ENCODE measurements around the gene GRXCR2.

The GRXCR2 gene

DNA sequence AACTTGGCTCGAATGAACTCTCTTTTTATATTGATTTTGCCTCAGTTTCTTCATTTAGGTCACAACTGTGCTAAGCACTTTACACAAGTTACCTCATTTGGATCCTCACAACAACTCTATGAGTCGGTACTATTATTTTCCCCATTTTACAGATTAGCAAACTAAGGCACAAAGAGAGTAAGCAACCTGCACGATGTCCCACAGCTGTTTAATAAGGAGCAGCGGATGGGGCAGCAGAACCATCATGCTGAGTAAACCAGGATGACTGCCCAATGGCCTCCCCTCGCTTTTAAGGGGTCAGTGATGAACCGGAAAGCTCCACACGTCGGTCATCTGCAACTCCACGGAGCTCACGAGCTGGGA is 38.3 kb downstream of the GRXCR2 start:
- no peak for DNase-seq

DNA sequence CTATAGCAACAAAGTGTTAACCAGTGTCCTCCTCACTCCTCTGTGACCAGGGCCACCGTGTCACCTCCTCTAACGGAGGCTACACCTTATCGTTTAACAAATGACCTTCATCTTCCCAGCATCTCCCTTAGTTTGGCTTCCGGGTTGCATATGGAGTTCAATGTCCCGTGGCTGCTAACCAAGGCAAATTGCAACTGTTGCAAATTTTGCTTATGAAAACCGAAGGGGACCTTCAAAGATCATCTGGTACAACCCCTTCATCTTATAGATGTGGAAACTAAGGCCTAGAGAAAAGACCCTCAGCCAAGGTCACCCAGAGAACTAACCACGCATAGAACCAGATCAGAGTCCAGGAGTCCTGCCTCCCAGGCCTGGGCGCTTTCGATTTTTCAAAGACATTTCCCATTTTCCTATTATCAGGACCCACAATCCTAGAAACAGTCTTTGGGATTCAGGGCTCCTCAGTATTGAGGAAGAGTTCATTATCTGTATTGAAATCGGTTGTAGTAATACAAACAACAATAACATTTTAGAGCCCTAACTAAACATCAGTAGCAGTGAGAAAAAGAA is 39.1 kb downstream of the GRXCR2 start:
- DNase-seq: no peak

DNA sequence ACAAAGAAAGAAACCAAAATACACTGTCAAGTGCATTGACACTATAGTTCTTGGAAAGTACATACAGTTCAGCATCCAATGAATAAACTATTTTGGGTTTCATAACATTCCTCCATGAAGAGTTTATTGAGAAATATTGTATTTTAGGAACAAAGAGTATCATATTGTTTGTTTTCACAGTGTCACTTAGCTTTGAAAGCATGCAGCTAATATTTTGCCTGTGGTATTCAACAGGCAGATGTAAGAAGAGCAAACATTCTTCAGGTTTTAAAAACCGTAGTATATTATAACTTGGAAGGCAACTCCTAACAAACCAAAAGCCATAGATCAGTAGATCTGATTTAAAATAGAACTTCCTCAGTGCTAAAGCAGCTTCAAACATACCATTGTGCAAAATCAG is 42.2 kb downstream of the GRXCR2 start:
- no peak for DNase-seq

DNA sequence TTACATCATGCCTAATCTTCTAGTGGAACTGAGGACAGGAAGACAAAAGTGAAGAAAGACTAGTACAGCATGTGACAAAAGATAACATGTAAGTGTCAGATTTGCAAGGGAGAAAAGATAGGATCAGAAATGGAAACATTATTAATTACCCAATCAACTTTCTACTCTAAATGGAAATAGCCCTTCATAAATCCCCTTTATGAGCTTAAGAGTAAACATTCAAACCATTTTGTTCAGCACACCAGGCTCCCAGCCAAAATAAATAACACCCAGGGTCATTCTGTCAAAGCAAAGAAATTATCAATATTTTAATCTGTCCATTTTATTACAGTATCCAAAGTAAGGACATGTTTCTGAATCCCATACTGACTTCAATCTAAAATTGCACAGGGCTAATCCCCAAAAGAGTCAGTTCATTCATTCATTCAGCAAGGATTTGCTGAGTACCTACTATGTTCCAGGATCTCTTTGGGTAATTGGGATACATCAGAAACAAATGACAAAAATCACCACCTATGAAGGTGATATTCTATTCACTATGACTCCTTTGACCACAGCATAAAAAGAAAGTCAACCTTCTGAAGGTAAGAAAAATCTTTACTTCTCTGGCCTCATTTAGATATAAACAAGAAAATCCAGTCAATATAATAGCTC is 43.0 kb downstream of the GRXCR2 start:
- no peak for DNase-seq

DNA sequence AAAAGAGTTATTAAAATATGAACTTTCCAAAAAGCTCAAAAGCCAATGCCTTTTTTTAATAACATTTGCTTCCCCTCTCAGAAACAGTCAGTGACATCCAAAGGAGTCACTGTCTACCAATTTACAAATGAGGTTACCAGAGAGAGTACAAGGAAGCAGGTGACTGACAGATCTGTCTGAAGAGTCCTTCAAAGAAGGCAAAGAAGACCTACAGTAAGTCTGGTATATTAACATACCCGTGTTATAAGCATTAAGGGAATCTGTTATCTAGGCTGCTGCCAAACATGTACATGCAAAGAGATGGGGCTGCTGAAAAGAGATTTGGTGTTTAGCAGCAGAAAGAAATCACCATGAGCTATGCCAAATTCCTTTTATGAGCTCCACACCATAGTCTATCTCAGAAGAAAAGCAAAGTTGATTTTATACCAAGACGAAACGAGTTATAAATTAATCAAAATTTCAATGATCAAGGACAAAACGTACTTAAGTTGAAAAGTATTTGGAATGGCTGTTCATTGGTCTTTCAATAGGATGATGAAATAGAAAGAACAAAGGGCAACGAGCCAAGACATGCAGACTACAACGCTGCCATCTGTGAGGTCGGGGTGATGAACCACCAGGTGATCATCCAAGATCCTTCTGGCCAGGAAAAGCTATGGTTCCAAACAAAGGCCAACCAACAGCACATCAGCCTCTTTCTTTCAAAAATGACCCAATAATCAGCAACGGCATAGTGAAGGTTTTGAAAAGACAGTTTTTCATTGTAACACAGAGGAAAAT is 45.7 kb downstream of the GRXCR2 start:
- no peak for DNase-seq

DNA sequence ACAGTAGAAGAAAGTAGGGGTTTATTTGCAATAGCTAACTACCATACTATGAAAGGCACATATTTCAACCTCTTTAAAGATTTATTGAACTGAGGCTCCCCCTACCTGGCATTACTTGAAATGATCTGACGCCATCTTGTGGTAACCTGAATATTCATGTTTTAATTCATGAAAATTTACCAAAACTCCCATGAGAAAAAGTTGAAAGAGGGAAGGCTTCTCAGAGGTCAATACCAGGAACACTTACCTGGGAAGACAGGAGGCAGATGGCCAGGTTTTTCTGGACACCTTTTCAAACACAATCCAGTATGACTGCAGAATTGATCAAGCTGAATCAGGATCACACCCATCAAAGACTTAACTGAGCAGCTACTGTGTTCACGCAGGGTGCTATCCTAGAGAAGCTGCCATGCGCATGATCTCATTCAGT is 47.0 kb downstream of the GRXCR2 start:
- DNase-seq: no peak

DNA sequence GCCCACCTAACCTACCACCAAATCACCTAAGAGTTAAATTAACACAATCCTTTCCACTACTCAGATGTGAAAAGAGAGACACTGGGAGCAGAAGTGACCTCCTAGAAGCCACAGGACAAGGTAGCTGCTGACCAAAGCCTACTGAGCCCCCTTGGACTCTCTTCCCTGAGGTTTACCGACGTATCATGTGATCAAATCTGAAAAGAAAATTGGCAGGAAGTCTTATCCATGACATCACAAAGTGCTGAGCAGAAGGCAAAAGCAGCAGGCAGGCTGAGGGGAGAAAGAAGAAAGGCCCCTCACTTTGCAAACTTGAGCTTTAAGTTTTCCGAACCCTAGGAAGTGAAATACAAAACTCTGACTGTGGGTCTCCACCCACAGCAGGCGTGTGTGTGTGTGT is 48.8 kb downstream of the GRXCR2 start:
- DNase-seq: no peak

DNA sequence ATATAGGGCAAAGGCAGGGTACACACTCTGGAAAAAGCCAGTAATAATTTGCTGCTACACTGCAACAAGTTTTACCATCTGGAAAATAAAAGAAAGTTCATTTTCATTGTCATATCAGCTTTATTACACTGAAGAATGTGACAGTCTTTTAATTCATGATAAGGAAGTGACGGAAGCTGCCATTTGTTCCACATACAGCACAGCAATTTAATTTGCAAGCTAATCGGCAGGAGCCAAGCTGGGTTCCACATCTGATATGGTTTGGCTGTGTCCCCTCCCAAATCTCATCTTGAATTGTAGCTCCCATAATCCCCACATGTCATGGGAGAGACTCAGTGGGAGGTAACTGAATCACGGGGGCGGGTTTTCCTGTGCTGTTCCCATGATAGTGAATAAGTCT is 54.2 kb downstream of the GRXCR2 start:
- DNase-seq: no peak

DNA sequence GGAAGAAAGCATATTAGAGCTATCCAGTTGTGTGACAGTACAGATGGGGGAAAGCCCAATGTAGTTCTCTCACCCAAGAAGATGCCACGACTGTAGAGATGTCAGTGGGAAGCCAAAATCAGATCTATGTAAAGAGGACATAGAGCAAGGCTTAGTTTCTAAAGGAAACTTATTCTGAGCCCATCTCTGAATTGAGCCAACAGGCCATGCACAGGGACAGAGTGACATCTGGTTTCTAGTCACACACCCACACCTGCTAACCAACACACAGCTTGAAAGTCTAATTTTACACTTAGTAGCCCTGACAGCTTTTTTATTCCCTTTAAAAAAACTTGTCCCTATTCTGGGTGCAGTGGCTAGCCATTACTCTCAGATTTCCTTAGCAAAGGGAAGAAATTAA is 59.9 kb downstream of the GRXCR2 start:
- DNase-seq: no peak

DNA sequence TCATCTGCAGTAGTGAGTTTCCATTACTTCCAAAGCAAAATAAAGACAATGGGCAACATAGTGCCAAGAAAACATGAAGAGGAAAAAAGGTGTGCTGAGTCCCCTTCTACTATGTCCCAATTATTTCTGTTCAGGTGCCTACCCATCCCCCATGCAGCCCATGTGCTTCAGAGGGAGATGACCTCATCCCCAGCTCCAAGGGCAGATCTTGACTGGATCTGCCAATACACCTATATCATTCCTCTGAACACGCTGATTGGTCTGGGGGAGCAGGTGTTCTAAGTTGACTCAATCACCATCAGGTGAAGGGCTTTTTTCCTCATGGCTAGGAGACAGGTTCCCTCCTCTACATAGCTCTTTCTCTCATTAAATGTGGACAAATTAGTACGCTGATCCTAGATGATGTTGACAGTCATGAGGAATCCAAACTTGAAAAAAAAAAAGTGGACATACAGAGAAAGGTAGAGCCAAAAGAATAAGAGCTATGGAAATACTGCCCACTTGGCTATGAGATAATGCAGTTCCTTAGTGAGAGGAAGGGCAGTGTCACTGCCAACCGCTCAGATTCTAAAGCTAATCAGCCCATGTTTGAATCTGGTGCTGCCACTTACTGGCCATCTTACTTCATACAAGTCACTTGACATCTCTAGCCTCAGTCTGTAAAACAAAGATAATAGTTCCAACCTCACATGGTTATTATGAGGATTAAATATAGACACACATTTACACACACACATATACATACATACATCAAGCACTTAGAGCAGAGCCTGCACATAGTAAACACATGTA is 60.8 kb downstream of the GRXCR2 start:
- DNase-seq: no peak

Measured in activated CD4-positive, alpha-beta T cell treated with anti-CD3 and anti-CD28 coated beads for 48 hours (primary cell).